Liver (tissue), 9 donors: ENCODE results near the gene GLP1R. TPM values are rescaled to one million over a fixed set of nuclear protein-coding genes. Genes with fewer than 3 reads are reported as not detected.

ENCODE experiments used
- DNase-seq: peaks from one replicate; pipeline ENCODE4 v3.0.0-alpha.2; 2017; ENCODE audit warnings: low spot score
- H3K27ac ChIP-seq, 2 donors: one replicate each; pipeline ENCODE4 v1.7.0; 2013; ENCODE audit warnings: inconsistent platforms in 2 of 2, low read length in 2 of 2, control low read depth in 1 of 2, low read depth in 1 of 2, mild to moderate bottlenecking in 1 of 2
- H3K27me3 ChIP-seq, 4 donors: one replicate each; pipeline versions ENCODE4 v1.6.1 to v1.7.0; 2013; ENCODE audit warnings: low read length in 3 of 4, inconsistent platforms in 1 of 4, mild to moderate bottlenecking in 1 of 4, moderate library complexity in 1 of 4; ENCODE audit not compliant: control insufficient read depth in 4 of 4, insufficient read depth in 4 of 4
- H3K36me3 ChIP-seq, 4 donors: one replicate each; pipeline versions ENCODE4 v1.6.1 to v1.7.0; 2013; ENCODE audit warnings: low read length in 3 of 4, mild to moderate bottlenecking in 3 of 4, low read depth in 1 of 4, moderate library complexity in 1 of 4; ENCODE audit not compliant: control insufficient read depth in 4 of 4, insufficient read depth in 3 of 4
- H3K4me1 ChIP-seq, 4 donors: one replicate each; pipeline versions ENCODE4 v1.6.1 to v1.7.0; 2013; ENCODE audit warnings: low read length in 3 of 4, mild to moderate bottlenecking in 3 of 4, moderate library complexity in 1 of 4; ENCODE audit not compliant: control insufficient read depth in 4 of 4, insufficient read depth in 4 of 4
- H3K4me3 ChIP-seq, 3 donors: one replicate each; pipeline versions ENCODE4 v1.6.1 to v1.7.0; 2013; ENCODE audit warnings: low read length in 3 of 3, control low read depth in 1 of 3, low read depth in 1 of 3, mild to moderate bottlenecking in 1 of 3
- H3K9ac ChIP-seq, 2 donors: one replicate each; pipeline ENCODE4 v1.7.0; 2013; ENCODE audit warnings: low read length in 2 of 2, mild to moderate bottlenecking in 2 of 2, moderate library complexity in 2 of 2, control low read depth in 1 of 2, low read depth in 1 of 2
- H3K9me3 ChIP-seq, 4 donors: one replicate each; pipeline versions ENCODE4 v1.6.1 to v1.7.0; 2013; ENCODE audit warnings: low read length in 3 of 4; ENCODE audit not compliant: control insufficient read depth in 4 of 4
- CTCF ChIP-seq: fragments of 150-350 bp; IDR thresholded peaks from 2 replicates; pipeline ENCODE4 v1.5.1; 2017; ENCODE audit warnings: improper control_type of control experiment, low read depth, low read length; ENCODE audit not compliant: missing input control
- EGR1 ChIP-seq, 2 donors: IDR thresholded peaks; 2 replicates each; pipeline ENCODE4 v1.6.1; 2016 to 2018; ENCODE audit warnings: antibody characterized with exemption in 2 of 2, low read depth in 2 of 2
- FOXA1 ChIP-seq: IDR thresholded peaks from 2 replicates; pipeline ENCODE4 v1.6.1; 2016; ENCODE audit warnings: antibody characterized with exemption
- FOXA2 ChIP-seq: IDR thresholded peaks from 2 replicates; pipeline ENCODE4 v1.6.1; 2016; ENCODE audit warnings: antibody characterized with exemption
- GABPA ChIP-seq, 2 donors: IDR thresholded peaks in 1 of 2; conservative IDR thresholded peaks in 1 of 2; 2 replicates each; pipeline ENCODE4 v1.6.1; 2016; ENCODE audit warnings: antibody characterized with exemption in 2 of 2, mild to moderate bottlenecking in 1 of 2, moderate library complexity in 1 of 2
- HNF4A ChIP-seq, 2 donors: conservative IDR thresholded peaks; 2 replicates each; pipeline ENCODE4 v1.6.1; 2016; ENCODE audit warnings: antibody characterized with exemption in 2 of 2, mild to moderate bottlenecking in 2 of 2
- HNF4G ChIP-seq: IDR thresholded peaks from 2 replicates; pipeline ENCODE4 v1.6.1; 2016; ENCODE audit warnings: antibody characterized with exemption
- JUND ChIP-seq, 2 donors: IDR thresholded peaks; 2 replicates each; pipeline ENCODE4 v1.6.1; 2016; ENCODE audit warnings: antibody characterized with exemption in 2 of 2
- MAX ChIP-seq: IDR thresholded peaks from 2 replicates; pipeline ENCODE4 v1.6.1; 2016; ENCODE audit warnings: antibody characterized with exemption
- RAD21 ChIP-seq, 2 donors: IDR thresholded peaks; 2 replicates each; pipeline ENCODE4 v1.6.1; 2016; ENCODE audit warnings: antibody characterized with exemption in 2 of 2, mild to moderate bottlenecking in 2 of 2
- RXRA ChIP-seq, 2 donors: IDR thresholded peaks; 2 replicates each; pipeline ENCODE4 v1.6.1; 2017 to 2018; ENCODE audit warnings: antibody characterized with exemption in 2 of 2, mild to moderate bottlenecking in 1 of 2
- SP1 ChIP-seq: IDR thresholded peaks from 2 replicates; pipeline ENCODE4 v1.6.1; 2018; ENCODE audit warnings: antibody characterized with exemption, mild to moderate bottlenecking
- TAF1 ChIP-seq: conservative IDR thresholded peaks from 2 replicates; pipeline ENCODE4 v1.6.1; 2016; ENCODE audit warnings: antibody characterized with exemption, mild to moderate bottlenecking
- WGBS: extraction: QIAGEN DNeasy Blood & Tissue Kit; methylation state at CpG from one replicate; pipeline ENCODE4 v1.1.7; 2013; 5-methylcytosine and 5-hydroxymethylcytosine counted together
- polyA plus RNA-seq, 2 donors: library from polyadenylated mRNA; stranded (reverse) in 1 of 2; unstranded in 1 of 2; fragments of 200-250 nt in 1 of 2; fragments of >200 nt in 1 of 2; fragmentation: Nextera tagmentation in 1 of 2; extraction: Ambion mirVana in 1 of 2; gene quantifications; one replicate each; pipeline versions ENCODE4 v1.2.1 to v1.2.3, GENCODE V29; 2013 to 2015
- total RNA-seq, 2 donors: library from RNA; depleted of rRNA; stranded (reverse); fragments of >200 nt; gene quantifications; one replicate each; pipeline ENCODE4 v1.2.3, GENCODE V29; 2014
- TF ChIP-seq, protein P1 (sequence below): IDR thresholded peaks from 2 replicates; pipeline ENCODE4 v1.6.1; 2016; ENCODE audit warnings: antibody characterized with exemption, mild to moderate bottlenecking
- TF ChIP-seq, protein P2 (sequence below): IDR thresholded peaks from 2 replicates; pipeline ENCODE4 v1.6.1; 2016; ENCODE audit warnings: antibody characterized with exemption
- donor health status: healthy.
- donor health status: healthy.
- donor health status: healthy.
- donor health status: healthy.
- donor health status: healthy.

Gene GLP1R
- total and polyA plus RNA-seq, 4 donors: not detected

- DNase-seq: no peak
- no peak overlapping the region for H3K27ac ChIP-seq
- no peak overlapping the region for H3K9ac ChIP-seq
- H3K9me3 ChIP-seq: no peaks in the 10 kb centered on the region
- H3K27me3 ChIP-seq: no peaks in the 10 kb centered on the region
- no peaks in the 10 kb centered on the region for H3K36me3 ChIP-seq
- no peak for TF ChIP-seq MAX
- TF ChIP-seq GABPA (IDR thresholded peaks at IDR 0.05 in 1 of 2, conservative IDR thresholded peaks at IDR 0.05 in 1 of 2): no peak
- TF ChIP-seq JUND (IDR thresholded peaks at IDR 0.05): no peak
- no peak for TF ChIP-seq FOXA2
- TF ChIP-seq, protein P1, sequence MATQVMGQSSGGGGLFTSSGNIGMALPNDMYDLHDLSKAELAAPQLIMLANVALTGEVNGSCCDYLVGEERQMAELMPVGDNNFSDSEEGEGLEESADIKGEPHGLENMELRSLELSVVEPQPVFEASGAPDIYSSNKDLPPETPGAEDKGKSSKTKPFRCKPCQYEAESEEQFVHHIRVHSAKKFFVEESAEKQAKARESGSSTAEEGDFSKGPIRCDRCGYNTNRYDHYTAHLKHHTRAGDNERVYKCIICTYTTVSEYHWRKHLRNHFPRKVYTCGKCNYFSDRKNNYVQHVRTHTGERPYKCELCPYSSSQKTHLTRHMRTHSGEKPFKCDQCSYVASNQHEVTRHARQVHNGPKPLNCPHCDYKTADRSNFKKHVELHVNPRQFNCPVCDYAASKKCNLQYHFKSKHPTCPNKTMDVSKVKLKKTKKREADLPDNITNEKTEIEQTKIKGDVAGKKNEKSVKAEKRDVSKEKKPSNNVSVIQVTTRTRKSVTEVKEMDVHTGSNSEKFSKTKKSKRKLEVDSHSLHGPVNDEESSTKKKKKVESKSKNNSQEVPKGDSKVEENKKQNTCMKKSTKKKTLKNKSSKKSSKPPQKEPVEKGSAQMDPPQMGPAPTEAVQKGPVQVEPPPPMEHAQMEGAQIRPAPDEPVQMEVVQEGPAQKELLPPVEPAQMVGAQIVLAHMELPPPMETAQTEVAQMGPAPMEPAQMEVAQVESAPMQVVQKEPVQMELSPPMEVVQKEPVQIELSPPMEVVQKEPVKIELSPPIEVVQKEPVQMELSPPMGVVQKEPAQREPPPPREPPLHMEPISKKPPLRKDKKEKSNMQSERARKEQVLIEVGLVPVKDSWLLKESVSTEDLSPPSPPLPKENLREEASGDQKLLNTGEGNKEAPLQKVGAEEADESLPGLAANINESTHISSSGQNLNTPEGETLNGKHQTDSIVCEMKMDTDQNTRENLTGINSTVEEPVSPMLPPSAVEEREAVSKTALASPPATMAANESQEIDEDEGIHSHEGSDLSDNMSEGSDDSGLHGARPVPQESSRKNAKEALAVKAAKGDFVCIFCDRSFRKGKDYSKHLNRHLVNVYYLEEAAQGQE: no peak
- no peak for TF ChIP-seq EGR1 (IDR thresholded peaks at IDR 0.05; ENCODE audit: low read depth in 2 of 2)
- TF ChIP-seq FOXA1: no peak
- TF ChIP-seq HNF4G: no peak
- no peaks in the 10 kb centered on the region for H3K4me1 ChIP-seq
- H3K4me3 ChIP-seq: no peak overlapping the region
Observed at GRCh38 chr6:39124114-39124513, 75.5 kb downstream of the GLP1R start.

- 72% methylated on average over 3 of the region's 3 CpGs for WGBS
- Histone ChIP-seq H3K9me3 (no peaks in the 10 kb centered on the region), H3K9ac (no peak overlapping the region), H3K27ac (no peak overlapping the region), H3K27me3 (no peaks in the 10 kb centered on the region), H3K4me3 (no peak overlapping the region), H3K36me3 (no peaks in the 10 kb centered on the region), H3K4me1 (no peaks in the 10 kb centered on the region)
- TF ChIP-seq MAX (no peak), SP1 (no peak), EGR1 (IDR thresholded peaks at IDR 0.05; ENCODE audit: low read depth in 2 of 2) (no peak), RAD21 (IDR thresholded peaks at IDR 0.05) (no peak), TAF1 (no peak), JUND (IDR thresholded peaks at IDR 0.05) (no peak), FOXA1 (no peak), CTCF (no peak), HNF4A (conservative IDR thresholded peaks at IDR 0.05) (no peak), RXRA (IDR thresholded peaks at IDR 0.05) (no peak), HNF4G (no peak)
- TF ChIP-seq, protein P2, sequence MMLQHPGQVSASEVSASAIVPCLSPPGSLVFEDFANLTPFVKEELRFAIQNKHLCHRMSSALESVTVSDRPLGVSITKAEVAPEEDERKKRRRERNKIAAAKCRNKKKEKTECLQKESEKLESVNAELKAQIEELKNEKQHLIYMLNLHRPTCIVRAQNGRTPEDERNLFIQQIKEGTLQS: no peak
- DNase-seq: no peak
Observed at GRCh38 chr6:39128106-39128505, 79.5 kb downstream of the GLP1R start.
